GM18519 (cell line): ENCODE results near the gene APBA1.

ENCODE experiments used
- ATAC-seq: cut with Tn5 transposase; IDR thresholded peaks from one replicate; pipeline ENCODE4 v1.9.1; 2021; ENCODE audit warnings: mild to moderate bottlenecking, moderate library complexity; ENCODE audit not compliant: unreplicated experiment, low FRiP score

The APBA1 gene

DNA sequence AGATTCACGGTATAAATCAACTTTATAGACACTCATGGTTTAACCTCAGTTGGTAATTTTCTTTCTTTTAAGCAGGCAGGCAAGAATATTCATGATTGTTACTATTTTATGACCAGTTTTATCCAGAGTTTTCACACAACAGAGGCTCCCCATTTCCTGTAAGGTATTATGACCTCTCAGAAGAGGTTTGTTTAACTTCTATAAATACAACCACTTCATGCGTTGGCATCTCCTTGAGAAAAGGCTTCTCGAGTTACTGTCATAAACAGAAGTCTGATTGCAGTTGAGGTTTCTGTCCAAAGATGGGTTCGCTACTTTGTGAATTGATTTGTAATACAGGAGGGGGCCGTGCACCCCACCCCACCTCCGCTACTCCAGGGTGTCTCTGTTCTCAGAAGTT lies 291.9 kb downstream of the APBA1 start:
- no peak for ATAC-seq

GRCh38 chr9:69379270-69379982 lies 292.7 kb downstream of the APBA1 start:
- no peak for ATAC-seq

- ATAC-seq, result no peak
These were observed 294.2 kb downstream of the APBA1 start for GRCh38 chr9:69377981-69378380.
